ENCODE measurements around the gene TRIM65.

The TRIM65 gene

GRCh38 chr17:75942473-75942872 lies 45.7 kb upstream of the TRIM65 start:
- Histone ChIP-seq H3K9me3 (ENCODE audit: insufficient read depth, low read length) (no peaks in the 10 kb centered on the region), H3K4me3 (ENCODE audit: insufficient read depth, low read length, poor library complexity, severe bottlenecking) (no peak overlapping the region), H3K36me3 (ENCODE audit: low read length) (no peaks in the 10 kb centered on the region), H2AFZ (ENCODE audit: low read depth, low read length, severe bottlenecking) (no peak overlapping the region), H3K79me2 (ENCODE audit: insufficient read depth, low read length) (0 out of 2 replicates have a peak, but pooled peaks cover 2% of the 10 kb centered on the region), H3K4me2 (ENCODE audit: low read depth, low read length, poor library complexity, severe bottlenecking) (no peak overlapping the region), H4K20me1 (ENCODE audit: low read depth, low read length) (no peaks in the 10 kb centered on the region), H3K9ac (ENCODE audit: low read length) (no peak overlapping the region), H3K27ac (ENCODE audit: low read depth, low read length) (no peak overlapping the region), H3F3A (ENCODE audit: insufficient read depth) (no peaks in the 10 kb centered on the region), H3K9me2 (replicated peaks; ENCODE audit: insufficient read depth, low read length) (no peaks in the 10 kb centered on the region), H3K27me3 (ENCODE audit: low read length) (no peaks in the 10 kb centered on the region)
- no peak for TF ChIP-seq EZH2phosphoT487 (conservative IDR thresholded peaks at IDR 0.05; ENCODE audit: low read length)
- TF ChIP-seq, protein P1, sequence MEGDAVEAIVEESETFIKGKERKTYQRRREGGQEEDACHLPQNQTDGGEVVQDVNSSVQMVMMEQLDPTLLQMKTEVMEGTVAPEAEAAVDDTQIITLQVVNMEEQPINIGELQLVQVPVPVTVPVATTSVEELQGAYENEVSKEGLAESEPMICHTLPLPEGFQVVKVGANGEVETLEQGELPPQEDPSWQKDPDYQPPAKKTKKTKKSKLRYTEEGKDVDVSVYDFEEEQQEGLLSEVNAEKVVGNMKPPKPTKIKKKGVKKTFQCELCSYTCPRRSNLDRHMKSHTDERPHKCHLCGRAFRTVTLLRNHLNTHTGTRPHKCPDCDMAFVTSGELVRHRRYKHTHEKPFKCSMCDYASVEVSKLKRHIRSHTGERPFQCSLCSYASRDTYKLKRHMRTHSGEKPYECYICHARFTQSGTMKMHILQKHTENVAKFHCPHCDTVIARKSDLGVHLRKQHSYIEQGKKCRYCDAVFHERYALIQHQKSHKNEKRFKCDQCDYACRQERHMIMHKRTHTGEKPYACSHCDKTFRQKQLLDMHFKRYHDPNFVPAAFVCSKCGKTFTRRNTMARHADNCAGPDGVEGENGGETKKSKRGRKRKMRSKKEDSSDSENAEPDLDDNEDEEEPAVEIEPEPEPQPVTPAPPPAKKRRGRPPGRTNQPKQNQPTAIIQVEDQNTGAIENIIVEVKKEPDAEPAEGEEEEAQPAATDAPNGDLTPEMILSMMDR (IDR thresholded peaks at IDR 0.05; ENCODE audit: insufficient read depth, low read length, poor library complexity, severe bottlenecking) = no peak

GRCh38 chr17:75941442-75941819 lies 44.7 kb upstream of the TRIM65 start:
- no peaks in the 10 kb centered on the region for H3K9me2 ChIP-seq (replicated peaks; ENCODE audit: insufficient read depth, low read length)
- no peak overlapping the region for H3K27ac ChIP-seq (ENCODE audit: low read depth, low read length)
- H3K9ac ChIP-seq (ENCODE audit: low read length) = peak overlapping the region; percentile 91

DNA sequence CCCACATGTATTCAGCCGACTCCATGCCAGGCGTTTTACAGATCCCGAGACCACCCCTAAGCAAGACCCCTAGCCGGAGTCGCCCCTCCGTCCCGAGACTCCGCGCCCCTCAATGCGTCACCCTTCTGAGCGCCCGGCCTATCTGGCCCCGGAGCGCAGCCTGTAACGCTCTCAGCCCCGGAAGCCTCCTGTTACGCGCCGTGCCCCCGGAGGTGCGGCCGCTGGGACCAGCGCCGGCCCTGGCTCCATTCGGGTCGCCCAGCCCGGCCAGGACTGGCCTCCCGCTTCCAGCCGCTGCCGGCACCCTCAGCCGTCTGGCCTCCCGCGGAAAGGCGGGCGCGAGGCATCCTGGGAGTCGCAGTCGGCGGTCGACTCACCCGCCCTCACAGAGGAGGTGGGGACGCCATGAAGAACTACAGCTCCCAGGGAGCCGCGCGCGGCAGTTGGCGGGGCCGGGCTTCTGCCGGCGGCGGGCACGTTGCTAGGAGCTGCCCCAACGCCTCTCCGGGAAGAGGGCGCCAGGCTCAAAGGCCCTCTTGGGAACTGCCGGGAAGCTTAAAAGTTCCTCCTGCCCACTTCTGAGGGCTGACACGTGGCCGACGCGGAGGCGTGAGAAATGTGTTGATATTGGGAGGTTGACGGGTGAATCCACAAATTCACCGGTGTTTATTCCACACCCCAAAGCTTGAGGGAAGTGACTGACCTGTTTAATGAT lies 44.1 kb upstream of the TRIM65 start, which contains the start of gene FBF1:
TSS of gene FBF1 (minus strand) at position 316 of the 715 bp plus-strand sequence. CDS start 2,893 bp downstream, outside the sequence.
- Histone ChIP-seq H3K9me2 (replicated peaks; ENCODE audit: insufficient read depth, low read length) (no peaks in the 10 kb centered on the region), H3K79me2 (ENCODE audit: insufficient read depth, low read length) (0 out of 2 replicates have a peak, but pooled peaks cover 2% of the 10 kb centered on the region), H3K9me3 (ENCODE audit: insufficient read depth, low read length) (no peaks in the 10 kb centered on the region), H3K9ac (ENCODE audit: low read length) (peak within 1 kb of the TSS; percentile 91), H2AFZ (ENCODE audit: low read depth, low read length, severe bottlenecking) (peak within 1 kb of the TSS; percentile 62), H3K4me3 (ENCODE audit: insufficient read depth, low read length, poor library complexity, severe bottlenecking) (peak within 1 kb of the TSS; percentile 70), H3F3A (ENCODE audit: insufficient read depth) (no peaks in the 10 kb centered on the region), H4K20me1 (ENCODE audit: low read depth, low read length) (no peaks in the 10 kb centered on the region), H3K27ac (ENCODE audit: low read depth, low read length) (no peak within 1 kb of the TSS; the same call in 1 of the 2 replicates), H3K27me3 (ENCODE audit: low read length) (no peaks in the 10 kb centered on the region), H3K36me3 (ENCODE audit: low read length) (no peaks in the 10 kb centered on the region), H3K4me2 (ENCODE audit: low read depth, low read length, poor library complexity, severe bottlenecking) (peak within 1 kb of the TSS; percentile 66)
- TF ChIP-seq EZH2phosphoT487 (conservative IDR thresholded peaks at IDR 0.05; ENCODE audit: low read length) = no peak
- TF ChIP-seq, protein P1 (IDR thresholded peaks at IDR 0.05; ENCODE audit: insufficient read depth, low read length, poor library complexity, severe bottlenecking) = no peak

More at GRCh38 chr17:75941442-75941819, 44.7 kb upstream of the TRIM65 start:
- H3K36me3 ChIP-seq (ENCODE audit: low read length) = no peaks in the 10 kb centered on the region
- no peak for TF ChIP-seq EZH2phosphoT487 (conservative IDR thresholded peaks at IDR 0.05; ENCODE audit: low read length)
- TF ChIP-seq, protein P1 (IDR thresholded peaks at IDR 0.05; ENCODE audit: insufficient read depth, low read length, poor library complexity, severe bottlenecking) = no peak
- H3K4me3 ChIP-seq (ENCODE audit: insufficient read depth, low read length, poor library complexity, severe bottlenecking) = peak overlapping the region; percentile 70
- no peaks in the 10 kb centered on the region for H3K27me3 ChIP-seq (ENCODE audit: low read length)
- H2AFZ ChIP-seq (ENCODE audit: low read depth, low read length, severe bottlenecking) = peak overlapping the region; percentile 62
- 0 out of 2 replicates have a peak, but pooled peaks cover 2% of the 10 kb centered on the region for H3K79me2 ChIP-seq (ENCODE audit: insufficient read depth, low read length)
- no peaks in the 10 kb centered on the region for H4K20me1 ChIP-seq (ENCODE audit: low read depth, low read length)
- H3F3A ChIP-seq (ENCODE audit: insufficient read depth) = no peaks in the 10 kb centered on the region
- peak overlapping the region; percentile 66 for H3K4me2 ChIP-seq (ENCODE audit: low read depth, low read length, poor library complexity, severe bottlenecking)
- H3K9me3 ChIP-seq (ENCODE audit: insufficient read depth, low read length) = no peaks in the 10 kb centered on the region
